HG03045 (cell line): ENCODE measurements around the gene TMPRSS4.

Experiments used
- ATAC-seq: cut with Tn5 transposase; IDR thresholded peaks from one replicate; pipeline ENCODE4 v1.9.1; 2021; ENCODE audit warnings: mild to moderate bottlenecking, moderate library complexity; ENCODE audit not compliant: unreplicated experiment

The TMPRSS4 gene

DNA sequence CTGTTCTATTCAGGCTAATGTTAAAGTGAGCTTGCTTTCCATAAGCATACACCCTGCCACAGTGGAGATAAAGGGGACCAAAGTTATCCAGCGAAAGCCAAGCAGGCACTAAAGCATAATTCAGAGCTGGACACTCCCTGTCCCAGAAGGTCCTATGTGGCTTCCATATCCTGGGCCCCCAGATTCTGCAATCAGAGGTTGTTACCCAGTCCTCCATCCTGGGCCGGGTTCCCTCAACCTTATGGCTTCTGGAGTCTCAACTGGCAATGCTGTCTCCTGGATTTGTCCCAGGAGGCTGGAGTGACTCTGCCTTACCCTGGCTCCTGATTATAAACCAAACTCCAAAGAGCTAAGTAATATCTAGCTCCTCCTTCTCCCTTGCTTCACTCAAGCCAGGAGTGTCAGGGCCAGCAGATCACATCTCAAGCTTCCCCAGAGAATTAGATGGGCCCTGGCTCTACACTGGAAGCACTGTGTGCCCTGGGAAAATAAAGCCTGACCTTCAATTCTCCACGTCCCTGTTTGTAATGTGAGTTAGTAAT lies 23.9 kb downstream of the TMPRSS4 start:
- no peak for ATAC-seq

DNA sequence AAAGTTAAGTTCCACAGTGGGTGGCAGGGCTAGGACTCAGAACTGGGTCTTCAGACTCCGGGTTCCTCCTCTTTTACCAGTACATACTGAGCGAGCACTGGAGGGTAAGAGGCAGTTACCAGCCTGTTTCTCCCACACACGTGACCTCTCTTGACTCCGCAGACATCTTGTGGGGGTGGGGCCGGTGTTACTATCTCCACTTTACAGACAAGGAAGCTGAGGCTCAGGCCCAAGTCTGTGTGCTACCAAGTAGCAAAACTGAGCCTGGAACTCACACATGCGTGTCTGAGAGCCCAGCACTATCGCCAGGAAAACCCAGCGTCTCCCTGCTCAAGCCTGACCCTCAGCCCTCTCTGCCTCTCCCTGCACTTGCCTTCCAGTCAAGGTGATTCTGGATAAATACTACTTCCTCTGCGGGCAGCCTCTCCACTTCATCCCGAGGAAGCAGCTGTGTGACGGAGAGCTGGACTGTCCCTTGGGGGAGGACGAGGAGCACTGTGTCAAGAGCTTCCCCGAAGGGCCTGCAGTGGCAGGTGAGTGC lies 25.9 kb downstream of the TMPRSS4 start:
- no peak for ATAC-seq

DNA sequence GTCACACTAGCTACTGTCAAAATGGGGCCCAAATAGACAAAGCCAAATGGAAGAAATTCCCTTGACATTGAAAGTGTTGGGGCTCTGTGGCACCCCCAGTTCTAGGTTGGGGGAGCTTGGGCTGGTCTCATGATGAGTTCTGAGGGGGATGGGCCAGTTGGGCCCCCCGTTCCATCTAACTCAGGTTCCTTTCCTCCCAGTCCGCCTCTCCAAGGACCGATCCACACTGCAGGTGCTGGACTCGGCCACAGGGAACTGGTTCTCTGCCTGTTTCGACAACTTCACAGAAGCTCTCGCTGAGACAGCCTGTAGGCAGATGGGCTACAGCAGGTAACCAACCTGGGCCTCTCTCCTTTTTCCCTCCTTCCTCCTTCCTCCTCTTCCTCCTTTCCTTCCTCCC lies 27.6 kb downstream of the TMPRSS4 start:
- ATAC-seq: no peak

DNA sequence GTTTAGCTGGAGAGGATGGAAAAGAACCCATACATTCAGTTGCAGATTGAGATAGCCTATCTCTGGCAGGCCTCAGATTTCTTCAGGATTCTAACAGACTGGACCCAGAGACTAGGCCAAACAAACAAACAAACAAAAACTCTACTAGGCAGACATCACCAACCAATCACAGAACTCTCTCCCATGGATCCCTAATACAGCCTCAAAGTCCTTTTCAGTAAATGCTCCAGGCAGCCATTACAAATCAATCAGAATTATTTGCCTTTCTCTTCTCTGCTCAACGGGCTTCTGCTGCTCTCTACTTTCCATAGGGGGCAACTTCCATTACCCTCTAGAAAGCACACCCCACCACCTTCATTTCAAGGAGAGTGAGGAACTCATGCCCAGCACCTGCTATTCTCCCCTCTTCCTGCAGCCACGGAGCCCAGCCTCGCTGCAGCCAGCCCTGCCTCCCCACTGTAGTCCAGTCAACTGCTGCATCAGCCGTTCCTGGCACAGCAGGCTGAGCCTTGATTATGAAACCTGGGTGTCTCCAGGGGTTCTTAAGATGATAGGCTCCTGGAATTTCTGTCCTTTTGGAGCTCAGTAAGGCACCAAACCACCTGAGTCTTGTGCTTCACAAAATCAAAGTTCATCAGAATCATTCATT lies 28.9 kb downstream of the TMPRSS4 start:
- no peak for ATAC-seq

DNA sequence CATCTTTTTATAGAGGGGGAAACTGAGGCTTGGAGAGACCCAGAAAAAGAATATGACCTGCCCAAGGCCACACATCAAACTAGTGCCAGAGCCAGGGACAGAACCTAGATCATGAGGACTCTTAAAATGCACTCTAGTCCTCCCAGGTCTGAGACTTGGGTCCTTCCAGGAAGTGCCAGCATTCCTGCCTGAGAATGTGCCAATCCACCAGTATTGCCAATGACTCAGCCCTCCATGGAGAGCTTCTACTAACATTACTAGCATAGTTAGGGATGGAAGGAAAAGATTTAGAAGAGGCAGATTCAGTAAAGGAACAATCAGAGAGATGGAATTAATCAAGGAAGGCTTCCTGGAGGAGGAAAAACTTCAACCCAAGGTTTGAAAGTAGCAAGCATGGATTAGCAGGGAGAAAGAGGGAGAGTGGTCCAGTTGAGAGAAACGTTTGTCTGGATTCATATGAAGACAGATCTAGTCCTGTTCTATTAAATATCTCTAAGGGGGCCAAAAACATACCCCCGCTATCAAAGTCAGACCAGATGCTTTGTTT lies 30.0 kb downstream of the TMPRSS4 start:
- no peak for ATAC-seq

DNA sequence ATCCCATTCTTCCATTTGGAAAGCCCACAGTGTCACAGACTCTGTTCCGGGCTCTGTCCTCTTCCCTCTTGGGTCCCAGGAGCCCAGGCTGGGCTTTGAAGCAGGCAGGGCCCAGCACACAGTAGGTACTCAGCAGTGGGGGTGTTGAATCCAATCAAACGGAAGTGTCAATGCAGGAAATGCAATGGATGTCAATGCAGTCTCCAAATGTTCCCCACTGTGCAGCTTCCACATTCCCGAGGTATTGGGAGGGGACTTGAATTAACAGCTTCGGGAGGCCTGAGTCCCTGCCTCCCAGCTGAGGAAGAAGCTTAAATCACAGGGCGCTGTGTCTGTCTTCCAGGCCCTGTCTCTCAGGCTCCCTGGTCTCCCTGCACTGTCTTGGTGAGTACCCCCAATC lies 31.6 kb downstream of the TMPRSS4 start:
- no peak for ATAC-seq

DNA sequence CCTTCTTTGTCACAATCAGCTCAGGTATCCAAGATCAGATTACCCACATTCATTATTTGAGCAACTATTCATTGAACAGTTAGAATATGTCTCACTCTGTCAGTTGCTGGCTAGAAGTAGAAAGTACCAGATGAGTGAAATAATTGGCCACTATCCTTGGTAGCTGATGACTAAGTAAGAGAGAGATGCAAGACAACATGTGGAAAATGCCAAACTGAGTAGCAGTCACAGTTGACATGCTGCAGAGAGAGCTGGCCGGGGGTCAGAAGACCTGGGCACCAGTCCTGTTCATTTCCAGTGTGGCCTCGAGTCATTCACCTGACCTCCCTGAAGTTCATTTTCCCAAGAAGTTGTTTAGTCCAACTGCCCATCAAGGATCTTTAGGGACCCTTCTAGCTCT lies 32.4 kb downstream of the TMPRSS4 start:
- no peak for ATAC-seq

DNA sequence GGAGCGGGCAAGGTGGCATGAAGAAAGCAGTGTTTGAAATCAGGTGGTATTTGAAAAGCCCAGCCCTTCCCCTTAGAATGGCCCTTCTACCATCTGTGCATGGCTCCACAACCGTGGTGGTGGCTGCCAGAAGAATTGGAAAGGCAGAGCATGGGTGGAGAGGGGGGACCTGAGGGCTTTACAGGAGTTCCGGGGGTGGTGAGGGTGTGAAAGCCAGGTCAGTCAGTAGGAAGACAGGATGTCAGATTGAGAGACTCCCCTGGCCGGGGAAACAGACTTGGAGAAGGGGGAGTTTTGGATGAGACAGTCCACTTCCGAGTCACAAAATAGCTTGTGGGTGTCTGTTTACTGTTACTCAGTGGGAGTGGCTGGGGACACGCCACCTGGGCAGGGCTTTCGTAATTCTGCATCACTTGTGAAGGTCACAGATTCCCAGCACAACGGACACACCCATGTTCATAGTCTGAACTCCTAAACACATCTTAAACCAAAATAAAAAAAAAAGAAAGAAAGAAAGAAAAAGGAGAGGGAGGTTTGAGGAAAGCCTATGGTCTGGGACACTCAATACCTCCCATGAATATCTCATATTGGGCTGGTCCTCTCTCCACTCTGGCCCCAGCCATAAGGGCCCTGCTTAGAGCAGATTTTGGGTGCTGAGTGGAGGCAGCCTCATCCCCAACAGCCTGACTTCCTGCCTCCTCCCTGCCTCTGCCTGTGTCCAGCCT lies 34.3 kb downstream of the TMPRSS4 start:
- ATAC-seq: no peak

DNA sequence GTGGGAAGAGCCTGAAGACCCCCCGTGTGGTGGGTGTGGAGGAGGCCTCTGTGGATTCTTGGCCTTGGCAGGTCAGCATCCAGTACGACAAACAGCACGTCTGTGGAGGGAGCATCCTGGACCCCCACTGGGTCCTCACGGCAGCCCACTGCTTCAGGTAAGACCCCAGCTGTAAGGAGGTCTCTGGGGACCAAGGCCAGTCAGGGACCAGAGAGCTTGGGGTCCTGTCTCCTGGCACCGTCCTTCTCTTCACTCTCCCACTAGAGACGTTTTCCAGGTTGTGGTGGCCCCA lies 34.8 kb downstream of the TMPRSS4 start:
- no peak for ATAC-seq

DNA sequence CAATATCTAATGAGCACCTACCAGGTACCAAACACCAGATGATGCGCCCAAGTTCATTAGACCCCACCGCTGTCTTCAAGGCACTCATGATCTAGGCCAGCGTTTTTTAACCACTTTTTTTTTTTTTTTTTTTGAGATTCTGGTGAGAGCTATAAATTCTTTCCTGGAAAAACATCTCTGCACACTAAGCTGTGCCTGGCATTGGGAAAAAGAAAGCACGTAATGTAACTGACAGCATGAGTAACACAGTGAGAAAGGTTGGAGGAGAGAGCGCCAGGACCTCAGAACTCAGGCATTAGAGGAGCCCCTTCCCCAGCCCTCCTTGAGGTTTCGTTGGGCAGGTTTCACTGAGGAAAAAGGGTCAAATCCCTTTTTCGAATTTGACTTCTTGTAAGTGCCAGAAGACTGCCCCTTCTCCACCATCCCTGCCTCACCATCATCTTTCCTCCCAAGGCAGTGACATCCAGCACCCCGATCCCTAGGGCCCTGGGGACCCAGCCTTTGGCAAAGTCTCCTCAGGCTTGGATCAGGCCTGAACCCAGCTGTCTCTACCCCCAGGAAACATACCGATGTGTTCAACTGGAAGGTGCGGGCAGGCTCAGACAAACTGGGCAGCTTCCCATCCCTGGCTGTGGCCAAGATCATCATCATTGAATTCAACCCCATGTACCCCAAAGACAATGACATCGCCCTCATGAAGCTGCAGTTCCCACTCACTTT lies 36.0 kb downstream of the TMPRSS4 start:
- ATAC-seq: no peak

DNA sequence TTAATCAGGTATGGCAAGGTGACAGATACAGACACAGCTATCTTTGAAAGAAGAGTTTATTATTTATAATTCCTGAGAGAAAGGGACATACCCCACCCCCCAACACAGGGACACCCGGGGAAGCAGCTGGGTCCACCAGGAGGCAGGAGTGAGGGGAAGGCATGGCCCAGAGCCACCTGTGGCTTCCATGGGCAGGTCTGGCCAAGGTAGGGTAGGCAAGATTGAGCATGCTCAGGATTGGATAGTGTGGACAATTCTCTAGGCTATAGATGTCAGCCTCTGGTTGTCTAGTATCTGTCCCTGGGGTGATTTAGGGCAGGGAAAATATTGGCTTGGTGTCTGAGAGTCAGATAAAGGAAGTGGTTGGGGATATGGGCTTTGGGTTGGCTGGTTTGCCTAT lies 37.4 kb downstream of the TMPRSS4 start:
- no peak for ATAC-seq

DNA sequence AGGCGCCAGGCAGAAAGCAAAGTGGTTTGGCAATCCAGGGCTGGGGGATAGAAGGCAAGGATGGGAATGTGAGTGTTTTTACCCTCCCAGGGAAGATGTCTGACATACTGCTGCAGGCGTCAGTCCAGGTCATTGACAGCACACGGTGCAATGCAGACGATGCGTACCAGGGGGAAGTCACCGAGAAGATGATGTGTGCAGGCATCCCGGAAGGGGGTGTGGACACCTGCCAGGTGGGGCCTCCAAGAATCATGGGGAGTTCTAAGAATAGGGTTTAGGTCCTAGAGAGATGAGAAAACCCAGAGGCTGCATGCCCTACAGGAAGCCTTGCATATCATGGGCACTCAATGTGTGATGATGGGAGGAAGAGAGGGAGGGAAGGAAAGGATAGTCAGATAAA lies 38.2 kb downstream of the TMPRSS4 start:
- no peak for ATAC-seq

DNA sequence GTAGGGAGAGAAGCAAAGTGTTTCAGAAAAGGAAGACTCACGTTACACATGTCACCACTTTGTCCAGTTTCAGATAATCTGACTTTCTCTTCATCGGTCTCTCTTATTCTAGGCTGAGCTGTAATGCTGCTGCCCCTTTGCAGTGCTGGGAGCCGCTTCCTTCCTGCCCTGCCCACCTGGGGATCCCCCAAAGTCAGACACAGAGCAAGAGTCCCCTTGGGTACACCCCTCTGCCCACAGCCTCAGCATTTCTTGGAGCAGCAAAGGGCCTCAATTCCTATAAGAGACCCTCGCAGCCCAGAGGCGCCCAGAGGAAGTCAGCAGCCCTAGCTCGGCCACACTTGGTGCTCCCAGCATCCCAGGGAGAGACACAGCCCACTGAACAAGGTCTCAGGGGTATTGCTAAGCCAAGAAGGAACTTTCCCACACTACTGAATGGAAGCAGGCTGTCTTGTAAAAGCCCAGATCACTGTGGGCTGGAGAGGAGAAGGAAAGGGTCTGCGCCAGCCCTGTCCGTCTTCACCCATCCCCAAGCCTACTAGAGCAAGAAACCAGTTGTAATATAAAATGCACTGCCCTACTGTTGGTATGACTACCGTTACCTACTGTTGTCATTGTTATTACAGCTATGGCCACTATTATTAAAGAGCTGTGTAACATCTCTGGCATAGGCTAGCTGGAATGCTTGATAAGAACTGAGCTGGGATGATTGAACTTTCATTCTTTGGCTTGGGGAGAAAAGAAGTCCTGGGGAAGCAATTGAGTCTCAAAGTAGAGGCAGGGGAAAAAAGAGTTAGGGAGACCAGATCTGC lies 41.1 kb downstream of the TMPRSS4 start:
- ATAC-seq: no peak

DNA sequence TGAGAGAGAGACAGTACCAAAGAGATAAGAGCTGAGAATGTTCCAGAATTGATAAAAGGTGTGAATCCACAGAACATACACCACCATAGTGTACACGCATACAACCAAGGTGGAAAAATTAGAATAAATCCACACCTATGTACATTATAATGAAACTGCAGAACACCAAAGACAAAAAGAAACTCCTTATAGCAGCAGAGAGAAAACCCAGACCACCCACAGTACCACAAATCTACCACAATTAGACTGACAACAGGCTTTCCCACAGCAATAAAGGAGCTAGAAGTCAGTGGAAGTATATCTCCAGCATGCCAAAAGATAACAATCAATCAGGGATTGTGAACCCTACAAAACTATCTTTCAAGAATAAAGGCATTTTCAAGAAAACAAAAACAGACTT lies 43.9 kb downstream of the TMPRSS4 start:
- no peak for ATAC-seq

DNA sequence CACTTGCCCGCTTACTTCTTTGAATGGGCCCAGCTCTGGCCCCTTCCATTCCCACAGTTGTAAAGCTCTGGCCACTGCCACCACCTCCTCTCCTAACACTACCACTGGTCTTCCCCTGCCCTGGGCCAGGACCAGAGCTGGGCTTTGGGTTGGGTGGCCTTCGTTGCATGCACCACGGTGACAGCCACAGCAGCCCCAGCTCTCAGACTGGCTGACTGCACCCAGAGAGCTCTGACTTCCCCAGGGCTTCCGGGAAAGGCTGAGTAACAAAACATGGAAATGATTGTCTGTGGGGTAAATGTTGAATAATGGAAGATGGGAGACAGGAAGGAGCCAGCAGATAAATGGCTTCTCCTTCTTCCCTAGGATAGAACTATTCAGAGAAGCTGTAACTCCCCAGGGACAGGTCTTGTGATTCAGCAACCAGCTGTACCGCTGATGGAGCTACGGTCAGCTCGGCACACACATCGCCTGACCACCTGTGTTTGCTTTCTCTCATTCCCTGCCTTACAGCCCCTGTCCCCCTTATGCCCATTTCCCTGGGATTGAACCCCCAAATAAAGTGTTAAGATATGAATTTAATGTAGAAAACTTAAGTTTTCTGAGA lies 48.2 kb downstream of the TMPRSS4 start:
- no peak for ATAC-seq

DNA sequence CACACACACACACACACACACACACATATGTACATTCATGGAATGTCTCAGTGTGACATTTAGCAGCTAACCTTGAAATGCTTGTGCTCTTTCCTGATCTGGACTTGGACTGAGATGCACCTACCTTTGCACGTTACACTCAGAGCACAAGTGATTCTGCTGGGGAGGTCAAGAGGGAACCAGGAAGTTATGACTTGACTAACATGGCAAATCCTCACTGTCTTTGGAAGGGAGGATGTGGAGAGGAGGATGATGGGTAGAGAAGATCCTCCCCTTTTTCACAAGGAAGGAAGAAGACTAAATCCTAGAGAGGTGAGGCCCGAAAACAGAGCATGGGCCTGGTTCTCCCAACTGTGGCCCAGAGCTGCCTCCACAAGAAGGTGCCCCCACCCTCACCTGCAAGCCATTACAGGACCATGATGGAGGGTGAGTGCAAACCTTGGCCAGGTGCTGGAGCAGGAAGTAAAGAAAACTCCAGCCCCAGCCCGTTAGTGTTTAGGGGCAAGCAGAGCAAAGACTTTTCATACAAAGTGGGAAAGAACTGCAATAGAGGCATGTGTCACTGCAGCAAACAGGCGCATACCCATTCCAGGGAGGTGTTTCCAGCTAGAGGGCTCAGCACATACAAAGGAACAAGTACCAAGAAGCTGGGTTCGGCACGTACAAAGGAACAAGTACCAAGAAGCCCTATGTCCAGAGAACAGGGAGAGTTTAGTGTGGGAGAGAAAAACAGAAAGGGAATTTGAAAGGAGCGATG lies 49.4 kb downstream of the TMPRSS4 start:
- ATAC-seq: no peak

DNA sequence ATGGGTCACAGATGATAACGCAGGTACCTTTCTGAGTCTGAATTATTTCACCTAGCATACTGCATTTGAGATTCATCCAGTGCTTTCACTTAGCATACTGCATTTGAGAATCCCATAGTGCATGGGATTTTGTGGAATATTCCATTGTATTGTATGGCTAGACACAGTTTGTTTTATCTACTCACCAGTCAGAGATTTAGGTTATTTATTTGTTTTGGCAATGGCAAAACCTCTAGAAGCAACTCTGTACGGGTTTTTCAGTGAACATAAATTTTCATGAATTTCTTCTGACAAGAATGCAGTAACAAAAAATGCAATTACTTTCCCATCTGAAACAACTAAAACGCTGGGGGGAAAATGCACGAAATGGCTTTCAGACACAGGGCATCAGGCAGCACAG lies 51.4 kb downstream of the TMPRSS4 start:
- ATAC-seq: no peak

DNA sequence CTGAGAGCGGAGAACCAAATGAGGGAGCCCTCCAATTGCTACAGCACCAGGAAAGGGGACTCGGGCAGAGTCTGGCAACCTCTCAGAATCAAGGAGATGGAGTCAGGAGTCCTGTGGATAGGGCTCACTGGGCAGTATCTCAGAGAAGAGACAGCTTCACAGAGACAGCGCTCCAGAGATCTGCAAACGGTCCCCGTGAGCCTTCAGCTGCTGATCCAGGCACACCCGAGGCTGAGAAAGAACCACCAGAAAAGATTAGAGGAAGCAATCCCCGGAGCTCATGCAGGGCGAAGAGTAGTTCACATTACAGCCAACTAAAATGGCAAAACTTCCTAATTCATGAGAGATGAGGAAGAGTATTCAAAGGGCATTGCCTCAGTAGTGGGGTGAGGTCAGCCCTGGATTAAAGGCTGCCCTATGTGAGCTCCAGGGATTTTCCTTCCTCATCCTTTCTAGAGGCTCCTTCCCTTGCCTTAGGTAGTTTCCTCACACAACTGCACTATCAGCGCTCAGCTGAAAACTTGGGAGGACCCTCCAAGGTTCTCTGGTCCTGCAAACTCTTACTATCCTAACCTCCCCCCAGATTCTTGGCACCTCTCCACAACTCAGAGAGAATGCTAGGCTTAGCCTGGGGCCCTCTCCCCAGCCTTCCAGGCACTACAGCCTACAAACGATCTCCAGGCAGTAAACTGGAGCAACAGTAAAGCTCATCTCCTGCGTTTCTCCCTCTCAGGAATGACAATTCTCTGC lies 52.0 kb downstream of the TMPRSS4 start:
- no peak for ATAC-seq
